Measurements from ENCODE around the gene ATG2A. TPM values are rescaled to one million over a fixed set of nuclear protein-coding genes. Genes with fewer than 3 reads are reported as not detected.
A peak's percentile ranks its signal among the peaks of the same experiment; 100 is the strongest.

ATG2A gene
- total RNA-seq, 1 donor from 2014 or later, result 21.4 TPM

GRCh38 chr11:64918017-64918416, 1.0 kb upstream of the ATG2A start:
- H3K4me2 ChIP-seq (ENCODE audit: low read length), result peak overlapping the region; percentile 92
- Mint-ChIP-seq H3K27me3 (ENCODE audit: low read depth, unreplicated experiment) (no peaks in the 10 kb centered on the region), H3K36me3 (ENCODE audit: low read depth, unreplicated experiment) (peaks cover 2% of the 10 kb centered on the region), H3K4me1 (ENCODE audit: low read depth, unreplicated experiment) (peaks cover 10% of the 10 kb centered on the region), H3K27ac (ENCODE audit: unreplicated experiment) (peak overlapping the region; percentile 94), H3K4me3 (ENCODE audit: unreplicated experiment) (peak overlapping the region; percentile 94), H3K9me3 (ENCODE audit: unreplicated experiment) (no peaks in the 10 kb centered on the region)
- H3K4me1 ChIP-seq (ENCODE audit: insufficient read depth, low read length), result peaks cover 18% of the 10 kb centered on the region
- H3K36me3 ChIP-seq (ENCODE audit: insufficient read depth, low read length), result no peaks in the 10 kb centered on the region
- FAIRE-seq (no peak), DNase-seq (ENCODE audit: low read depth) (peak; percentile 47)
- no peak for TF ChIP-seq EZH2 (IDR thresholded peaks at IDR 0.05; ENCODE audit: insufficient read depth, low read length)
- TF ChIP-seq CTCF (IDR thresholded peaks at IDR 0.05; ENCODE audit: insufficient read depth, low read depth, low read length), result peak; percentile 13
- H3K4me3 ChIP-seq (ENCODE audit: insufficient read depth, low read depth, low read length), result peak overlapping the region; percentile 60
- peak overlapping the region; percentile 83 for H3K9ac ChIP-seq (ENCODE audit: low read length)
- H4K20me1 ChIP-seq (ENCODE audit: insufficient read depth, low read length), result no peaks in the 10 kb centered on the region
- no peaks in the 10 kb centered on the region for H3K27me3 ChIP-seq (ENCODE audit: insufficient read depth, low read length)
- H2AFZ ChIP-seq (ENCODE audit: low read depth, low read length), result peak overlapping the region; percentile 65
- H3K79me2 ChIP-seq (ENCODE audit: insufficient read depth, low read length), result peaks cover 21% of the 10 kb centered on the region
- no peaks in the 10 kb centered on the region for H3K9me3 ChIP-seq (ENCODE audit: insufficient read depth, low read depth, low read length)
- H3K27ac ChIP-seq (ENCODE audit: low read depth, low read length), result peak overlapping the region; percentile 56

GRCh38 chr11:64917663-64917995, 620 bp upstream of the ATG2A start:
- Histone ChIP-seq H3K9ac (ENCODE audit: low read length) (peak overlapping the region; percentile 83), H3K4me2 (ENCODE audit: low read length) (peak overlapping the region; percentile 92), H2AFZ (ENCODE audit: low read depth, low read length) (peak overlapping the region; percentile 65), H3K4me3 (ENCODE audit: insufficient read depth, low read depth, low read length) (peak overlapping the region; percentile 60), H3K4me1 (ENCODE audit: insufficient read depth, low read length) (peaks cover 18% of the 10 kb centered on the region), H3K79me2 (ENCODE audit: insufficient read depth, low read length) (peaks cover 21% of the 10 kb centered on the region), H3K27me3 (ENCODE audit: insufficient read depth, low read length) (no peaks in the 10 kb centered on the region), H3K36me3 (ENCODE audit: insufficient read depth, low read length) (no peaks in the 10 kb centered on the region), H3K9me3 (ENCODE audit: insufficient read depth, low read depth, low read length) (no peaks in the 10 kb centered on the region), H3K27ac (ENCODE audit: low read depth, low read length) (peak overlapping the region; percentile 56), H4K20me1 (ENCODE audit: insufficient read depth, low read length) (no peaks in the 10 kb centered on the region)
- no peak for TF ChIP-seq EZH2 (IDR thresholded peaks at IDR 0.05; ENCODE audit: insufficient read depth, low read length)
- TF ChIP-seq CTCF (IDR thresholded peaks at IDR 0.05; ENCODE audit: insufficient read depth, low read depth, low read length), result no peak
- DNase-seq (ENCODE audit: low read depth), result no peak
- Mint-ChIP-seq H3K9me3 (ENCODE audit: unreplicated experiment) (no peaks in the 10 kb centered on the region), H3K36me3 (ENCODE audit: low read depth, unreplicated experiment) (peaks cover 2% of the 10 kb centered on the region), H3K27me3 (ENCODE audit: low read depth, unreplicated experiment) (no peaks in the 10 kb centered on the region), H3K4me1 (ENCODE audit: low read depth, unreplicated experiment) (peaks cover 10% of the 10 kb centered on the region), H3K4me3 (ENCODE audit: unreplicated experiment) (peak overlapping the region; percentile 94), H3K27ac (ENCODE audit: unreplicated experiment) (peak overlapping the region; percentile 94)
- no peak for FAIRE-seq

GRCh38 chr11:64916040-64916774, 802 bp downstream of the ATG2A start:
- Histone ChIP-seq H3K27me3 (ENCODE audit: insufficient read depth, low read length) (no peaks in the 10 kb centered on the region), H3K4me2 (ENCODE audit: low read length) (peak overlapping the region; percentile 96), H2AFZ (ENCODE audit: low read depth, low read length) (peak overlapping the region; percentile 78), H3K4me1 (ENCODE audit: insufficient read depth, low read length) (peaks cover 18% of the 10 kb centered on the region), H3K27ac (ENCODE audit: low read depth, low read length) (peak overlapping the region; percentile 81), H3K9me3 (ENCODE audit: insufficient read depth, low read depth, low read length) (no peaks in the 10 kb centered on the region), H3K4me3 (ENCODE audit: insufficient read depth, low read depth, low read length) (peak overlapping the region; percentile 77), H3K79me2 (ENCODE audit: insufficient read depth, low read length) (peaks cover 21% of the 10 kb centered on the region), H4K20me1 (ENCODE audit: insufficient read depth, low read length) (no peaks in the 10 kb centered on the region), H3K36me3 (ENCODE audit: insufficient read depth, low read length) (peaks cover 2% of the 10 kb centered on the region), H3K9ac (ENCODE audit: low read length) (peak overlapping the region; percentile 95)
- Mint-ChIP-seq H3K4me1 (ENCODE audit: low read depth, unreplicated experiment) (peaks cover 10% of the 10 kb centered on the region), H3K4me3 (ENCODE audit: unreplicated experiment) (peak overlapping the region; percentile 94), H3K36me3 (ENCODE audit: low read depth, unreplicated experiment) (peaks cover 8% of the 10 kb centered on the region), H3K9me3 (ENCODE audit: unreplicated experiment) (no peaks in the 10 kb centered on the region), H3K27me3 (ENCODE audit: low read depth, unreplicated experiment) (no peaks in the 10 kb centered on the region), H3K27ac (ENCODE audit: unreplicated experiment) (peak overlapping the region; percentile 81)
- FAIRE-seq, result no peak
- TF ChIP-seq CTCF (IDR thresholded peaks at IDR 0.05; ENCODE audit: insufficient read depth, low read depth, low read length) (no peak), EZH2 (IDR thresholded peaks at IDR 0.05; ENCODE audit: insufficient read depth, low read length) (no peak)
- DNase-seq (ENCODE audit: low read depth), result peak; percentile 3

Measured in astrocyte (in vitro differentiated cells and primary cell).